Jurkat, Clone E6-1 (cell line): ENCODE data around the gene SFRP2.

Experiments
- DNase-seq: peaks from one replicate; pipeline ENCODE4 v3.0.0-alpha.2; 2011; ENCODE audit warnings: low read depth, low spot score
- H3K4me3 ChIP-seq: 2 replicates; pipeline ENCODE4 v1.5.1; 2011; ENCODE audit warnings: mild to moderate bottlenecking, low read length, control low read depth, moderate library complexity

The SFRP2 gene

GRCh38 chr4:153798901-153799693, 10.2 kb upstream of the SFRP2 start:
- no peak overlapping the region for H3K4me3 ChIP-seq
- DNase-seq: no peak

- no peak for DNase-seq
- no peak overlapping the region for H3K4me3 ChIP-seq
Observed at GRCh38 chr4:153798420-153798819, 9.5 kb upstream of the SFRP2 start.

GRCh38 chr4:153794006-153794405, 5.1 kb upstream of the SFRP2 start:
- no peak overlapping the region for H3K4me3 ChIP-seq
- no peak for DNase-seq

GRCh38 chr4:153792618-153793247, 3.9 kb upstream of the SFRP2 start:
- H3K4me3 ChIP-seq: no peak overlapping the region

GRCh38 chr4:153791746-153792617, 3.1 kb upstream of the SFRP2 start:
- DNase-seq: no peak
- no peak overlapping the region for H3K4me3 ChIP-seq

More at GRCh38 chr4:153792618-153793247, 3.9 kb upstream of the SFRP2 start:
- DNase-seq: no peak

- no peak for DNase-seq
- H3K4me3 ChIP-seq: no peak overlapping the region
Observed at GRCh38 chr4:153790962-153791551, 2.2 kb upstream of the SFRP2 start.

- no peak overlapping the region for H3K4me3 ChIP-seq
Observed at GRCh38 chr4:153790500-153790865, 1.6 kb upstream of the SFRP2 start.

GRCh38 chr4:153789741-153790499, 1.0 kb upstream of the SFRP2 start:
- no peak overlapping the region for H3K4me3 ChIP-seq
- no peak for DNase-seq

More at GRCh38 chr4:153790500-153790865, 1.6 kb upstream of the SFRP2 start:
- no peak for DNase-seq

- DNase-seq: no peak
- H3K4me3 ChIP-seq: no peak overlapping the region
Observed at GRCh38 chr4:153788051-153788412, 851 bp downstream of the SFRP2 start.

GRCh38 chr4:153787575-153787974, 1.3 kb downstream of the SFRP2 start:
- H3K4me3 ChIP-seq: no peak overlapping the region
- DNase-seq: no peak

- no peak overlapping the region for H3K4me3 ChIP-seq
Observed at GRCh38 chr4:153787061-153787560, 1.8 kb downstream of the SFRP2 start.

GRCh38 chr4:153785910-153786721, 2.8 kb downstream of the SFRP2 start:
- peak; percentile 37 for DNase-seq
- no peak overlapping the region for H3K4me3 ChIP-seq

More at GRCh38 chr4:153787061-153787560, 1.8 kb downstream of the SFRP2 start:
- no peak for DNase-seq

GRCh38 chr4:153784166-153784699, 4.7 kb downstream of the SFRP2 start:
- DNase-seq: no peak
- no peak overlapping the region for H3K4me3 ChIP-seq

GRCh38 chr4:153782581-153782980, 6.3 kb downstream of the SFRP2 start:
- no peak overlapping the region for H3K4me3 ChIP-seq
- DNase-seq: no peak

GRCh38 chr4:153781717-153782416, 7.0 kb downstream of the SFRP2 start:
- no peak overlapping the region for H3K4me3 ChIP-seq
- DNase-seq: no peak

- DNase-seq: no peak
- H3K4me3 ChIP-seq: no peak overlapping the region
Observed at GRCh38 chr4:153781280-153781679, 7.6 kb downstream of the SFRP2 start.

GRCh38 chr4:153780876-153781275, 8.0 kb downstream of the SFRP2 start:
- no peak overlapping the region for H3K4me3 ChIP-seq
- no peak for DNase-seq
